GM23248 (cell line): ENCODE measurements around the gene ZNF628. TPM values are rescaled to one million over a fixed set of nuclear protein-coding genes. Genes with fewer than 3 reads are reported as not detected.
A peak's percentile ranks its signal among the peaks of the same experiment; 100 is the strongest.

ENCODE experiments used
- DNase-seq: peaks from one replicate; pipeline ENCODE4 v3.0.0-alpha.2; 2015
- H2AFZ ChIP-seq: fragments of 200-600 bp; sonication (generic); 2 replicates; pipeline ENCODE4 v1.6.1; 2016; ENCODE audit warnings: antibody characterized with exemption
- H3F3A ChIP-seq: fragments of 200-600 bp; sonication (generic); 2 replicates; pipeline ENCODE4 v1.6.1; 2016; ENCODE audit warnings: mild to moderate bottlenecking, antibody characterized with exemption, mixed run types; ENCODE audit not compliant: insufficient read depth
- H3K27ac ChIP-seq: fragments of 200-600 bp; sonication (generic); 2 replicates; pipeline ENCODE4 v1.5.1; 2016; ENCODE audit warnings: mild to moderate bottlenecking
- H3K27me3 ChIP-seq: fragments of 200-600 bp; sonication (generic); replicated peaks from 2 replicates; pipeline ENCODE4 v1.6.1; 2016; ENCODE audit warnings: mild to moderate bottlenecking; ENCODE audit not compliant: insufficient read depth
- H3K36me3 ChIP-seq: fragments of 200-600 bp; sonication (generic); 2 replicates; pipeline ENCODE4 v1.6.1; 2016; ENCODE audit warnings: low read depth, mild to moderate bottlenecking
- H3K4me1 ChIP-seq: fragments of 200-600 bp; sonication (generic); 2 replicates; pipeline ENCODE4 v1.6.1; 2016; ENCODE audit warnings: mild to moderate bottlenecking; ENCODE audit not compliant: insufficient read depth
- H3K4me2 ChIP-seq: fragments of 200-600 bp; sonication (generic); one replicate; pipeline ENCODE4 v1.6.1; 2016; ENCODE audit warnings: mild to moderate bottlenecking; ENCODE audit not compliant: unreplicated experiment
- H3K4me3 ChIP-seq: fragments of 200-600 bp; sonication (generic); 2 replicates; pipeline ENCODE4 v1.5.1; 2016; ENCODE audit warnings: mild to moderate bottlenecking
- H3K79me2 ChIP-seq: fragments of 200-600 bp; sonication (generic); 2 replicates; pipeline ENCODE4 v1.6.1; 2016; ENCODE audit warnings: mild to moderate bottlenecking; ENCODE audit not compliant: insufficient read depth
- H3K9ac ChIP-seq: fragments of 200-600 bp; sonication (generic); 2 replicates; pipeline ENCODE4 v1.6.1; 2016; ENCODE audit warnings: mild to moderate bottlenecking
- H3K9me2 ChIP-seq: fragments of 200-600 bp; sonication (generic); 2 replicates; pipeline ENCODE4 v1.6.1; 2016; ENCODE audit warnings: mixed run types, mild to moderate bottlenecking, moderate library complexity; ENCODE audit not compliant: insufficient read depth
- H3K9me3 ChIP-seq: fragments of 200-600 bp; sonication (generic); one replicate; pipeline ENCODE4 v1.6.1; 2017; ENCODE audit warnings: low read depth
- H4K20me1 ChIP-seq: fragments of 200-600 bp; sonication (generic); 2 replicates; pipeline ENCODE4 v1.6.0; 2016; ENCODE audit not compliant: insufficient read depth
- EZH2 ChIP-seq: fragments of 200-600 bp; sonication (generic); IDR thresholded peaks from 2 replicates; pipeline ENCODE4 v1.6.1; 2018; ENCODE audit warnings: antibody characterized with exemption, mild to moderate bottlenecking; ENCODE audit not compliant: insufficient read depth, poor library complexity, severe bottlenecking
- EZH2phosphoT487 ChIP-seq: fragments of 200-600 bp; sonication (generic); IDR thresholded peaks from 2 replicates; pipeline ENCODE4 v1.6.1; 2018; ENCODE audit warnings: antibody characterized with exemption, moderate library complexity, mild to moderate bottlenecking, low read depth; ENCODE audit not compliant: insufficient read depth
- whole genome bisulfite sequencing, 2 experiments: methylation state at CpG; one replicate each; pipeline ENCODE4 v1.1.6; 2015 to 2017; ENCODE audit warnings: low lambda C conversion rate in 2 of 2, low coverage in 1 of 2; ENCODE audit errors: missing lambda C conversion rate in 2 of 2; 5-methylcytosine and 5-hydroxymethylcytosine counted together
- in situ Hi-C: fragments of 300-500 bp; cut with MboI; formaldehyde crosslinking; loops from 2 replicates; pipeline ENCODE4 v1.15.0; 2020
- polyA plus RNA-seq: library from polyadenylated mRNA; unstranded; fragments of >200 nt; fragmentation: Nextera tagmentation; extraction: Ambion mirVana; gene quantifications from 2 replicates; pipeline ENCODE4 v1.2.1, GENCODE V29; 2016
- total RNA-seq: library from RNA; depleted of rRNA; stranded (reverse); fragments of >200 nt; shearing (Covaris generic); gene quantifications from 2 replicates; pipeline ENCODE4 v1.2.3, GENCODE V29; 2014

ZNF628 gene
- total and polyA plus RNA-seq, 2 experiments from 2014 or later: 1.1 to 1.7 TPM

DNA sequence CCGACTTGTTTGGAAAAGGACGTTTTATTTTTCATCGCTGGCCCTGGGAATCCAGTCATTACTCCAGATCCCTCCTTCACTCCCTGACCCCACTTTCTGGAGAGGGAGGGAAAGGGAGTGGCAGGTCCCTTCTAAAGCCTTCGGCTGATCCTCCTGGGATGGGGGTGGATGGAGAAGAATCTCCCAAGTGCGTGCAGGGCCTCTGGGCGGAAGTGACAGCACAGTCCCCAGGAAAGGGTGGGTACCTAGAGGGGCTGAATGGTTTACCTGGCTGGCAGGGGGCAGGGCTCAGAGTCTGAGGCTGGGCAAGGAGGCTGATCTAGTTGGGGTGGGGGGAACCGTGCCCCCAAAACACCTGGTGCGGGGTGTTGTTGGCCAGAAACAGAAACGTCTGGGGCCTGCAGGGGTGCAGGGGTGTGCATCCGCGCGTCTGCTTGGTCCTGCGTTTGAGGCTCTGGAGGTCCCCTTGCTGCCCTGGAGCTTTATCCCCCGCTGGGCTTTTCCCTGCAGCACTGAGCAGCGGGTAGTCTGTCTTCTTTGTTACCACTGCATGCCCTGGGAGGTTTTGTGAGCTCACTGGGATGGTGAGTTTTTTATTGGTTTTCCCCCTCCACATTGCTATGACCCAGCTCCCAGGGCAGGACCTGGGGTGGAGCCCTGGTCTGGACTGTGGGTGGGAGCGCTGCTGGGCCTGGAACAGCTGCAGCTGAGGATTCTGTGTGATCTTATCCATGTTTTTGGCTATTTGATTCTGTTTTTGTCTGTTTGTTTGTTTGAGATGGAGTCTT, 3.0 kb upstream of the ZNF628 start:
- H3K27ac ChIP-seq: no peak overlapping the region
- no peaks in the 10 kb centered on the region for H3K27me3 ChIP-seq
- peaks cover 12% of the 10 kb centered on the region for H3K79me2 ChIP-seq
- no peaks in the 10 kb centered on the region; the same call in 1 of the 2 replicates for H3F3A ChIP-seq
- 60 to 61% methylated on average over 16 of the region's 16 CpGs for WGBS, 2 experiments
- no peak overlapping the region for H3K4me2 ChIP-seq
- in situ Hi-C loops: no loop called here
- H2AFZ ChIP-seq: no peak overlapping the region
- no peak for TF ChIP-seq EZH2phosphoT487
- TF ChIP-seq EZH2: no peak
- no peak overlapping the region for H3K4me3 ChIP-seq
- H3K36me3 ChIP-seq: no peaks in the 10 kb centered on the region
- no peaks in the 10 kb centered on the region for H3K9me2 ChIP-seq
- no peak overlapping the region for H3K9ac ChIP-seq
- H3K9me3 ChIP-seq: no peaks in the 10 kb centered on the region
- peaks cover 13% of the 10 kb centered on the region; the same call in 1 of the 2 replicates for H3K4me1 ChIP-seq
- H4K20me1 ChIP-seq: no peaks in the 10 kb centered on the region
- peak; percentile 38 for DNase-seq

- H3K27me3 ChIP-seq: no peaks in the 10 kb centered on the region
- H3K4me1 ChIP-seq: peaks cover 13% of the 10 kb centered on the region; the same call in 1 of the 2 replicates
- no peak for TF ChIP-seq EZH2
- TF ChIP-seq EZH2phosphoT487: no peak
- H2AFZ ChIP-seq: no peak overlapping the region
- H3K9ac ChIP-seq: no peak overlapping the region
- H4K20me1 ChIP-seq: no peaks in the 10 kb centered on the region
- no peaks in the 10 kb centered on the region for H3K9me2 ChIP-seq
- H3F3A ChIP-seq: no peaks in the 10 kb centered on the region; the same call in 1 of the 2 replicates
- peak; percentile 30 for DNase-seq
- H3K79me2 ChIP-seq: peaks cover 24% of the 10 kb centered on the region
- H3K27ac ChIP-seq: 0 out of 2 replicates have a peak overlapping the region, but pooled peaks have one; percentile 6
- H3K9me3 ChIP-seq: no peaks in the 10 kb centered on the region
- in situ Hi-C loops: no loop called here
- no peak overlapping the region for H3K4me2 ChIP-seq
- no peaks in the 10 kb centered on the region for H3K36me3 ChIP-seq
- whole genome bisulfite sequencing, 2 experiments: 74 to 75% methylated on average over 19 of the region's 19 CpGs
- no peak overlapping the region for H3K4me3 ChIP-seq
These were observed 1.9 kb upstream of the ZNF628 start for GRCh38 chr19:55474269-55475265.

GRCh38 chr19:55477905-55478304, 1.5 kb downstream of the ZNF628 start:
- Histone ChIP-seq H3K4me3 (peak overlapping the region; percentile 87), H3K4me1 (peaks cover 13% of the 10 kb centered on the region; the same call in 1 of the 2 replicates), H3K9ac (peak overlapping the region; percentile 71), H2AFZ (no peak overlapping the region), H4K20me1 (no peaks in the 10 kb centered on the region), H3K27ac (no peak overlapping the region), H3K4me2 (peak overlapping the region; percentile 85), H3K27me3 (no peaks in the 10 kb centered on the region), H3K9me3 (no peaks in the 10 kb centered on the region), H3K9me2 (no peaks in the 10 kb centered on the region), H3K79me2 (peaks cover 27% of the 10 kb centered on the region), H3F3A (no peaks in the 10 kb centered on the region; the same call in 1 of the 2 replicates), H3K36me3 (no peaks in the 10 kb centered on the region)
- DNase-seq: no peak
- 89% methylated on average over 13 of the region's 13 CpGs for WGBS, 2 experiments
- in situ Hi-C loops: no loop called here
- TF ChIP-seq EZH2phosphoT487: no peak
- TF ChIP-seq EZH2: no peak

DNA sequence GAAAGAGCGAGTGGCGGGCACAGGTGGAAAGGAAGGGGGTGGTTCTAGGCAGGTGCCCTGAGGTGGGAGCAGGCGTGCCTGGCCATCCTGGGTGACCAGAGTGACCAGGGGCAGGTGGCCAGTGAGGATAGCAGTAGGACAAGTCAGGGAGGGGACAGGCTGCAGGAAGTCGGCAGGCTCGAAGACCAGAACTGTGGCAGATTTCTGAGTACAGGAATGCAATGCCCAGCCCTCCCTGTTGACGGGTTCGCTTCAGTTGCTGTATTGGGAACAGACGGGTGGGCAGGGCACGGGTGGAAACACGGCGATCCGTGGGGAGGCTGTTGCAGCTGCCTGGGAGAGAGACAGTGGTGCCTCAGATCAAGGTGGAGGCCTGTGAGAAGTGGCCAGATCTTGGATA, 1.9 kb downstream of the ZNF628 start:
- no peak overlapping the region for H3K9ac ChIP-seq
- no peak overlapping the region for H3K4me2 ChIP-seq
- DNase-seq: no peak
- no peak overlapping the region for H3K27ac ChIP-seq
- H3K4me1 ChIP-seq: peaks cover 13% of the 10 kb centered on the region; the same call in 1 of the 2 replicates
- no peaks in the 10 kb centered on the region for H3K27me3 ChIP-seq
- no peak overlapping the region for H3K4me3 ChIP-seq
- H3K79me2 ChIP-seq: peaks cover 27% of the 10 kb centered on the region
- in situ Hi-C loops: no loop called here
- H3K9me3 ChIP-seq: no peaks in the 10 kb centered on the region
- no peaks in the 10 kb centered on the region for H3K9me2 ChIP-seq
- TF ChIP-seq EZH2 (no peak), EZH2phosphoT487 (no peak)
- H3K36me3 ChIP-seq: no peaks in the 10 kb centered on the region
- no peak overlapping the region for H2AFZ ChIP-seq
- WGBS, 2 experiments: 58 to 72% methylated on average over 10 to 12 of the region's 12 CpGs
- H3F3A ChIP-seq: no peaks in the 10 kb centered on the region; the same call in 1 of the 2 replicates
- no peaks in the 10 kb centered on the region for H4K20me1 ChIP-seq
